Measurements from ENCODE around the gene UAP1L1.
A peak's percentile ranks its signal among the peaks of the same experiment; 100 is the strongest.
"Not testable (repeated sequence)": the region's sequence is repeated elsewhere in the genome, so short reads cannot be mapped to it uniquely, and the experiment has no call there.

Gene UAP1L1

DNA sequence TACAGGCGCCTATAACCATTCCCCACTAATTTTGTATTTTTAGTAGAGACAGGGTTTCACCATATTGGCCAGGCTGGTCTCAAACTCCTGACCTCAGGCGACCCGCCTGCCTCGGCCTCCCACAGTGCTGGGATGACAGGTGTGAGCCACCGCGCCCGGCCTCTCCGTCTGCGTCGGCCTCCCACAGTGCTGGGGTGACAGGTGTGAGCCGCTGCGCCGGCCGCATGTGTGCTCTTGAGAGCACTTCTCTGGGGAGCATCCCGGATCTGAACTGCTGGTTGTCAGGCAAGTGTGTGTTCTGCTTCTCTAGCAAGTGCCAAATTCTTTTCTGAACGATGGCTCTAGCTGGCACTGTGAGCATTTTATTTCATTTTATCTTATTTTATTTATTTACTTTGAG is 19.8 kb upstream of the UAP1L1 start:
- DNase-seq, result peak in 1 of 2 experiments; percentile 57

DNA sequence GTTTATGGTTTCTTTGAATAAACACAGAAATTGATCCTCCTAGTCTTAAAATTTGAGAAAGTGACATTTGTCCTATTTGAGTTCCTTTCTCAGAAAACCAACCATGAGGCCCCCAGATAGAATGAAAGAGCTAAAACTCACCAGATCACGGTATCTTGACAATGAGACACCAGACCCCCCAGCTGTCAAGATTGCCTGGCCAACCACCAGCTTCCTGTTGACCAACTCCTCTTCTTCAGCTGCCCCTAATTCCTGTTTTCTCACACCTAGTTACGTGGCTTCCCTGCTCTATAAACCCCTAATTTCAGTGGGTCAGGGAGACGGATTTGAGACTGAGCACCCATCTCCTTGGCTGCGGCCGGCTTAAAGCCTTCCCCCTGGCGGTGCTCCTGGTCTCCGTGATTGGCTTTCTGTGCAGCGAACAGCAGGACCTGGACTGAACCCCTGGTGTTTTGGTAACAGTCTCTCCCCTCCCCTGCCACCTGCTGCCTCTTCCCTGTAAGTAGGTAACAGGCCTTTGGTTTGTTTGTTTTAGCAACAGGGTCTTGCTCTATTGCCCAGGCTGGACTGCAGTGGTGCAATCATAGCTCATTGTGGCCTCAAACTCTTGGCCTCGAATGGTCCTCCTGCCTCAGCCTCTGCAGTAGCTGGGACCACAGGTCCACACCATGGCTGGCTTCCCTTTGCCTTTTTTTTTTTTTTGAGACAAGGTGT is 18.6 kb upstream of the UAP1L1 start:
- DNase-seq, result no peak

DNA sequence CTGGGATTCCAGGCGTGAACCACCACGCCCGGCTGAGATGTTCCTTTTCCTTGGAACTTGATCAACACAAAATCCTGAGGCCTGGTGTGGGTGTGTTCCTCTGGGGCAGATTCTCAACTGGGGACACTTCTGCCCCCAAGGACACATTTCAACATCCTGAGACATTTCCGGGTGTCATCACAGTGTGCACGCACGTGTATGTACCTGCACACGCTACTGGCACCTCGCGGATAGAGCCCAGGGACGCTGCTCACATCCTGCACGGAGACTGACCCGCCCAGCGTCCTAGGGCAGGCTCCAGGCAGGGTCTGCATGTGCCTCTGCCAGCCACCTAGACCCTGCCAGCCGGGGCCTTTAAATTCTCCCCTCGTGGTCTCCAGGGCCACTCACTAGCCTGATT is 14.9 kb upstream of the UAP1L1 start:
- no peak for DNase-seq

DNA sequence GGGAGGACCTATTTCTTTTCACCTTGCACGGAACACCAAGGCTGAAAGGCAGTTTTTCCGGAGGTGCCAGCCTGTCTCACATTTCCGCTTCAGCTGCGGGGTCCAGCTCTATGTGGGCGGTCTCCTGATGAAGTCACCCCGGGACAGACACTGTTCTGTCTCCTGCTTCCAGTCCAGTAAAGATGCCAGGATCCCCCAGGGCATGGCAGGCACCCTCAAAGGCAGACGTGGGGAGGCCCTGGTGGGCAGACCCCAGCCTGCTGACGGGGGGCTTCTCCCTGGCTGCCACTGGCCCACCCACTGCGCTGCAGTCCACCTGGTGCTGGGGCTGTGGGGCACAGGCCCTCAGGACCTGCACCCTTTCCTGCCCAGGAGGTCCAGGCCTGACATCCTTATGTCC is 14.5 kb upstream of the UAP1L1 start:
- DNase-seq, result not testable (repeated sequence)

GRCh38 chr9:137063311-137064026 is 13.8 kb upstream of the UAP1L1 start:
- no peak for DNase-seq

GRCh38 chr9:137064027-137064879 is 13.1 kb upstream of the UAP1L1 start:
- peak in 1 of 2 experiments; percentile 10 for DNase-seq

- no peak for DNase-seq
These were observed 12.5 kb upstream of the UAP1L1 start for GRCh38 chr9:137064880-137065164.

GRCh38 chr9:137065336-137065967 is 11.9 kb upstream of the UAP1L1 start:
- no peak for DNase-seq

DNA sequence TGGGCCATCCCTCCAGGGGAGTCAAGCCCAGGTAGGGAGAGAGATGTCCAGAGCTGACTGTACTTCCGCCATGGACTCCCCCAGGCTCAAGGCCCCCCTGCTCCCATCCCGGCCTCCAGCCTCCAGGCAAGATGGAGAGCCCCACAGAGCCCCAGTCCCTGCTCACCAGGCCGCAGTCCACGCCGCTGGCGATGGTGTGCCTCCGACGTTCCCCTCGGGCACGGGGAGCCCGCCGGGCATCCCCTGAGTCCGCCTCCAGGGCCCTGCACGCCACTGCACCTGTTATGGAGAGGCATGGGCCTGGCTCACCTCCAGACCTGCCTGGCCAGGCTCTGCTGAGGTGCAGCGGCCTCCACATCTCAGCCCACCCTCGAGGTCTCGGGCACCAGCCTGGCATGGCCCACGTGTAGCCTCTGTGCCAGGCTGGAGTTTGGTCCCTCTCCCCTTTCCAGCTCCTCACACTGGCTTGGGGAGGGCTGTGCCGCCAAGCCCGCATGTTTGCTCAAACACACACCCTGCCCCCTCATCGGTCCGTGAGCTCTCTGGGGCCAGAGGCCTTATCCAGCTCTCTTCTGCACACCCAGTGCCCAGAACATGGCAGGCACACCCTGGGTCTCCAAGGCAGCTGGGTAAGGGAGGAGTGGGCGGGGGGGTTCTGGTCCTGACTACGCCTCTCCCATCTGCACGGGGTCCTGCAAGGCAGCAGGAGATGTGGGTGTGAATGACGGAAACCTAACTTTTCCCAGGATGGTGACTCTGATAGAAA is 11.0 kb upstream of the UAP1L1 start:
- no peak for DNase-seq

GRCh38 chr9:137067860-137068538 is 9.3 kb upstream of the UAP1L1 start:
- peak in 1 of 2 experiments; percentile 64 for DNase-seq

GRCh38 chr9:137068539-137069507 is 8.5 kb upstream of the UAP1L1 start:
- DNase-seq, result no peak

DNA sequence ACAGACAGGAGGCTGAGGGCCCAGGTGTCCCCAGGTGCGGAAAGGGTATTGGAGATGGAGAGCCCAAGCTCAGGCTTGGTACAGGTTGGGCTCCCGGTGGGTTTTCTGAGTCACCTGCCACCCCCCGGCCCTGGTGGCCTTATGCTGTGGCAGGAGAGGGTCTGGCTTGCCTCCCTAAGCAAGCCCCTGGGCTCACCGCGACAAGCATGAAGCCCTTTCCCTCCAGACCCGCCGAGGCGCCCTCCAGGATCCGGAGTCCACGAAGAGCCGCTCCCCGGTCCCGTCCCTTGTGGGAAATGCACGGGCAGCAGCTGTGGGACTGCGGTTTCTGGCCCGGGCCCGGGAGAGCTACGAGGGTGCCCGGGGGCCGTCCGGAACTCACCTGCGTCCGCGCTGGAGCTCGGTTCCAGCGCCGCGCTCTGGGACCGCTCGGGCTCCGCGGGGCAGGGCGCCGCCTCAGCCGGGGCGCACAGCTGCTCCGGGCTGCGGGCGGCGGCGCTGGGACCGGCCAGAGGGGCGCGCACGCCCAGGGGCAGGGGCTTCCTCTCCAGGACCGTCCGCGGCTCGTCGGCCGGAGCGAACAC is 7.7 kb upstream of the UAP1L1 start:
- DNase-seq, result no peak

DNA sequence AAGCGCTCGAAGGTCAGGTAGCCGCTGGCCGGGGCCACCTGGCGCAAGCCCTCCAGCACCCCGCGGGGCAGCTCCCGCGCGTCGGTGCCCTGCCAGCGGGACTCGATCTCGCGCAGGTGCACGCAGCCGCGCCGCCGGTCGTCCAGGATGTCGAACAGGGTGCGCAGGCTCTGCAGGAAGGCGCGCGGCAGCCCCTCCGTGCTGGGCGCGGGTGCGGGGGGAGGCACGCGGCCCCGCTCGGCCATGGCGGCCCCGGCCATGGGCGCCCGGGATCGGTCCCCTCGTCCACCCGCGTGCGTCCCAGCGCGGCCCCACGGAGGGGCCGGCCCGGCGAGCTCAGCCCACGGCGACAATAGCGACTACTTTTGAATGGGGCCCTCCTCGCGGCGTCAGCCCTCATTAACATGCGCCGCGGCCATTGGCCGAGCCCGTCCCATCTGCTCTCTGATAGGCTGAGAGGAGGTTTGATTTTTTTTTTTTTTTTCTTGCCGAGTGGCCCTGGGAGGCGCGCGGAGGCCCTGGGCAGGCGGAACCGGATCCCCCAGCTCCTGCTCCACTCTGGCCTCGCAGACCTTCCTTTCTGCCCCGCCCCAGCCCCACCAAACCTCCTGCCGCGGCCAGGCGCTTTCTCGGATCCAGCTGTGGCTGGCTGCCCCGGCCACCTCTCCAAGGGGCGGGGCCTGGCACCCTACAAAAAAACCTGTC is 7.0 kb upstream of the UAP1L1 start, which contains the start of gene SAPCD2:
Gene SAPCD2, minus strand, starts transcription at position 357 of the 705 bp plus-strand sequence. Its CDS starts 97 bp downstream, at position 260.
- DNase-seq, result peak; percentile 58 to 88

DNA sequence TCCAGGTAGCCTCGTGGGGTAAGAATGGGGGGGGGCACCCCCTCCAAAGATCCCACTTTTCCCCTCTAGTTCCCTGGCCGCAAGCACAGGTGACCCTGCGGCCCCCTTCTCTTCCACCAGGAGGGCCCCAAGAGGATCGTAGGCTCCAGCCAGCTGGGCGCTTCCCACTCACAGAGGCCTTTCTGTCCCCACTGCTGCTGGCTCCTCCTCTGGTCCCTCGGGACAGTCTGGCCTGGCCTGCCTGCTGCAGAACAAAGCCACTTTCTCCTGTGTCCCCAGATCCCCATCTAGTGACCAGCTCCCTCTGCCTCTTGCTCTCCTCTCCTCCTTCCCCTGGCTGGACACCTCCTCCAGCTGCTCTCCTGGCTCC is 6.4 kb upstream of the UAP1L1 start:
- DNase-seq, result no peak

DNA sequence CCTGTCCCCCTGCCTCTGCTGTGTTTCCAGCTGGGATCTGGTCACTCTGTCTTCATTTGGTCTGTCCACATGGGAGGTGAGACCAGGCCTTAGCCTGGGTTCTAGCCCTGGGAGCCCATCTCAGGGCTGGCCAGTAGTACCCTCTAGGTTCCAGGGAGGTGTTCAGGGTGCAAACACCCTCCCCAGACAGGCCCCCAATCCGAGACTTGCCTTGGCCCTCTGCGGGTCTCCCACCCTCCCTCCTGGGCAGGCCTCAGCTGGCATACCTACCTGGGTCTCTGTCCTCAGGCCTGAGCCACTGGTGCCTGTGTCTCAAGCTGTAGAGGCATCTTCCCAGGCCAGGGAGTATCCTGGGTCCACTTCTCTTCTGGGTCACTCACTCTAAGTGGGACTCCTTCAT is 6.0 kb upstream of the UAP1L1 start:
- no peak for DNase-seq

- DNase-seq, result no peak
These were observed 3.3 kb upstream of the UAP1L1 start for GRCh38 chr9:137073992-137074399.

- no peak for DNase-seq
These were observed 2.6 kb upstream of the UAP1L1 start for GRCh38 chr9:137074657-137075274.

DNA sequence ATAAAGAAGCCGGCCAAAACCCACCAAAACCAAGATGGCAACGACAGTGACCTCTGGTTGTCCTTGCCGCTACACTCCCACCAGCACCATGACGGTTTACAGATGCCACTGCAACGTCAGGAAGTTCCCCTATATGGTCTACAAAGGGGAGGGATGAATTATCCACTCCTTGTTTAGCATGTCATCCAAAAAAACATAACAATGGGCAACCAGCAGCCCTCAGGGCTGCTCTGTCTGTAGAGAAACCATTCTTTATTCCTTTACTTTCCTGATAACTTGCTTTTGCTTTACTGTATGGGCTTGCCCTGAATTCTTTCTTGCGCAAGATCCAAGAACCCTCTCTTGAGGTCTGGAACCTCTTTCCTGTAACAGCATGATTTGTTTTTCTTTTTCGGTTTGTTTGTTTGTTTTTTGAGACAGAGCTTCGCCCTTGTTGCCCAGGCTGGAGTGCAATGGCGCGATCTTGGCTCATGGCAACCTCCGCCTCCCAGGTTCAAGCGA is 2.0 kb upstream of the UAP1L1 start:
- DNase-seq, result no peak

DNA sequence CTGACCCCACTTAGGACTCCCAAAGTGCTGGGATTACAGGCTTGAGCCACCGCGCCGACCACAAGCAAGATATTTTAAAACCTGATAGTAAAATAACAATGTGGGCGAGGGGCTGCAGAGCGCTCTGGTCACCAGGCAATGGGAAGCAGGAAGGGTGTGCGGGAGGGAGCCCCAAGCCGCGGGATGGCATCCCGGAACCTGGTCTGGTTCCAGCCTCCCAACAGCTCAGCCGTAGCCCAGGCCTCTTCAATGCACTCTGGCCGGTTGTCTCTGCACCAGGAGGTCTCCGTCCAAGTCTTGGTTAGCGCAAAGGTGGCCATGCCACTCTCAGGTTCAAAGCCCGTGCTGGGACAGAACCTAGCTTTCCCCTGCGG is 694 bp upstream of the UAP1L1 start:
- DNase-seq, result no peak
